HTR-8/SVneo (cell line): ENCODE results near the gene LIMK2.

Experiments used
- DNase-seq: peaks from one replicate; pipeline ENCODE4 v3.0.0; 2011; ENCODE audit warnings: low spot score, mixed read lengths; ENCODE audit not compliant: insufficient read length
- FAIRE-seq: peaks from 2 replicates; lab custom pipeline; 2011; peaks lifted over from hg19 to GRCh38; lab: Jason Lieb, UNC

LIMK2 gene

DNA sequence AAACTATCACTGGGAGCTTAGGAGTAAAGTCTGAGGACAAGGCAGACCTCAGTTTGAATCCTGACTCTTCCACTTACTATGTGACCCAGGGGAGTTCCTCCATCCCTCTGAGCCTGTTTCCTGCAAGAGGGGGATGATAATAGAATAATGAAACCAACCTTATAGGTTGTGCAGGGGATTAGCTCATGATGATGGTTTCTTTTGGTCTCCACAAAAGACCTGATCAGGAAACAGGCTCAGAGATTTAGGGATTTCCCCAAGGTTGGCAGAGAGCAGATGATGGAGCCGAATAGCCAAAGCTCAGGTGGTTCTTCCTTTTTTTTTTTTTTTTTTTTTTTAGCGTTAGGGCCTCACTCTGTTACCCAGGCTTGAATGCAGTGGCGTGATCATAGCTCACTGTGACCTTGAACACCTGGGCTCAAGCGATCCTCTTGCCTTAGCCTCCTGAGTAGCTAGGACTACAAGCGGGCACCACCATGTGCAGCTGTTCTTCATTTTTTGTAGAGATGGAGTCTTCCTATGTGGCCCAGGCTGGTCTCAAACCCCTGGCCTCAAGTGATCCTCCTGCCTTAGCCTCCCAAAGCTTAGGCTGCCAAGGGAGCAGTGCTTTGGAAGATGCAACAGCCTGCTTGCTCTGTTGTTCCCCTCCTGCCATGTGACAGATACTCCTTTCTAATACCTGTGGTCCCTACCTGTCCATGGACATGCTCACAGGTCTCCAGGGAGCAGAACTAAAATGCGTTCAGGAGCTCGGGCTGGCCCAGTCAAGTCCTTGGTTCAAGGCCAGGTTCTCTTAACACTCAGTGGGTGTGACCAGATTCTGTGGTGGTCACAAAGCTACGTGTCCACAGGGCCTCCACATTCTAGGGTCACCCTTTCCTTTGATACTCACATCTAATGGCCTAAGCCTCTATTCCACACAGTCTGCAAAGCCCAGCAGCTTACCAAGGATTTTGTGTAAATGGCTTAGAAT is 111.8 kb downstream of the LIMK2 start:
- no peak for FAIRE-seq
- no peak for DNase-seq

DNA sequence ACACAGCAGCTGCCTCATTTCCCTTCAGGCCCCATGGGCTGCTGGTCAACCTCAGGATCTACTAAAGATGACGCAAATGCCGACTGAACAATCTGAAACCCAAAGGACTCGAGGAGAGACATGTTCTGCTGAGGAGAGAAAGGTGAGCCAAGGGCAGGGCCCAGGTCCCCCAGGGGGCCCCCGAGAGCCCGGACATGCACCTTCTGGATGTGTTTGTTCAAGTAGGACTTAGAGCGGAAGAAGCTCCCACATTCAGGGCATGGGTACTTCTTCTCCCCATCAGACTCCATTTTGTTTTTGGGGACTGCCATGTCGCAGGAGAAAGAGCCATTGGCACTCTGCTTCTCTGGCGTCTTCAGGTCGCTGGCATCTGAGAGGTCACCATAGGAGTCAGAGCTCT is 114.8 kb downstream of the LIMK2 start:
- DNase-seq (no peak), FAIRE-seq (no peak)

DNA sequence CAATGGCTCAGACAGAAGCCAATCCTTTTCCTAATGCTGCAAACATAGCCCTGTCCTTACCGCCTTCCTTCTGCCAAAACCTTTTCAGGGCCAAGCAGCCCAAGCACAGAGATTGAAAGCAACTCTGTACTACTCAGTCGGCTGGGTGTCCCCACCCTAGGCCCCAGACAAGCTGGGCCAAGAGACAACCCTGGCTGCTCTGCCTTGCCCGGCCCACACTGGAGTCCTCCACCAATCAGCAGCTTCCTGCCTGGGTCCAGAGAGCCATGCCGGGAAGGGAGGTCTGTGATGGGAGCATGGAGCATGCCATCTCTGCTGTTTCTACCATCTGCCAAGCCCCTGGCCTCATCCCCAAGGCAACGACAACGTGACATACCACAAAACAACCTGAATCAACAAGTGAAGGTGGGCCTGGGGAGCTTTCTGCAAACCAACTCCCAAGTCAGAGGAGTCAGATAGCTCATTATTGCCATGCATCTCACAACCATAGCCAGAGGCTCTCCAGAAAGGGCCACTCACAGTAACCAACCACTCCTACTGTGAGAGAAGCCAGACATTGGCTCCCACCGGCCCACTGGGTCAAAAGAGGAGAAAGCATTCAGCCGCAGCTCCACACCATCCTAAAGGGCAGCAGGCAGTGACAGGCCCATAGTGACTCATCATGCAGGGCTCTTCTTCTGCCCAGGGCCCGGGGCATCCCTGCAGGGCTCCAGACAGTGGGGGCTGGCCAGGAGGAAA is 115.9 kb downstream of the LIMK2 start:
- FAIRE-seq, result no peak
- DNase-seq, result no peak

DNA sequence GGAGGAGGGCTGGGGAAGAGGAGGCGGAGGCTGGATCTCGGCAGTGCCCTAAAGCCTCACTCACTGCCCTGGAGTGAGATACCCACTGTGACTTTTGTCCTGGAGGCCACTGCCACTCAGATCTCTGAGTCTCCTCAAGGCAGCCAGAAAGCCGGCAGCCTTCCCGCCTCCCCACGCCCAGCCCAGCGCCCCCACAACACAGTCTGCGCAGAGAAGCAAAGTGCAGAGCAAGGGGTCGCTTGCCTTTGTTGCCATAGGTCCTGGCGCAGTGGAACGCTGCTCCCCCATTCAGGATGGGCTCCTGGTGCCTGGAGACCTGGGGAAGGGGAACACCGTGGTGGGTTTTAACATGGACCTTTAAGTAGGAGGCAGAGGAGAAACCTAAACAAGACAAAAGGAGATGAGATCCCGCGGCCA is 116.5 kb downstream of the LIMK2 start:
- FAIRE-seq (no peak), DNase-seq (no peak)

DNA sequence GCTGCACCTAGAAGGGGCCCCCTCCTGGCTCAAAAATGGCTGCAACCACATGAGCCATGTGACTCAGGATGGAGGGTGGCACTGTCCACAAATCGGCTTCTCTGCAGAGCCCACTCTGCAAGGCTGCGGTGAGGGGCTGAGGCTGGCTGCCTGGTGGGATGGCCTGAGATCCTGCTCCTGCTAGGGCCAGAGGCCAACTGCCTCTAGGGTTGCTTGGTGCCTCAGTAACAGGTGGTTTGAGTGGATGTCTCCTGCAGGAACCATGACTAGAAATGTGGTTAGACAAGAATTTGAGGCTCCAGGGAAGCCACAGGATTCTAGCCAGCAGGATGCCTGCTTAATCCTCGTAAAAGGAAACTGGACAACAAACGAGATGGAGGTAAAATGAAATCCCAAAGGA is 116.9 kb downstream of the LIMK2 start:
- DNase-seq, result no peak
- FAIRE-seq, result no peak
